ENCODE data around the gene ZNF564. TPM values are rescaled to one million over a fixed set of nuclear protein-coding genes. Genes with fewer than 3 reads are reported as not detected.
"Not testable (repeated sequence)": the region's sequence is repeated elsewhere in the genome, so short reads cannot be mapped to it uniquely, and the experiment has no call there.

Gene ZNF564
- polyA plus RNA-seq, 3 donors, result 12.2 to 13.0 (median 12.5) TPM

GRCh38 chr19:12527034-12527836, 24.0 kb downstream of the ZNF564 start:
- peak in 3 of 11 donors; percentile 4 to 9 (median 7) for DNase-seq (ENCODE audit: extremely low read depth in 1 of 11, low read depth in 9 of 11, low spot score in 4 of 11)

GRCh38 chr19:12526542-12526941, 24.7 kb downstream of the ZNF564 start:
- no peak for DNase-seq (ENCODE audit: extremely low read depth in 1 of 11, low read depth in 9 of 11, low spot score in 4 of 11)

- no peak for DNase-seq (ENCODE audit: extremely low read depth in 1 of 11, low read depth in 9 of 11, low spot score in 4 of 11)
Observed at GRCh38 chr19:12521996-12522395, 29.3 kb downstream of the ZNF564 start.

- DNase-seq (ENCODE audit: extremely low read depth in 1 of 11, low read depth in 9 of 11, low spot score in 4 of 11), result peak in 2 of 11 donors; percentile 8
Observed at GRCh38 chr19:12513531-12514061, 37.7 kb downstream of the ZNF564 start.

- no peak for DNase-seq (ENCODE audit: extremely low read depth in 1 of 11, low read depth in 9 of 11, low spot score in 4 of 11)
Observed at GRCh38 chr19:12497032-12497431, 54.2 kb downstream of the ZNF564 start.

- DNase-seq (ENCODE audit: extremely low read depth in 1 of 11, low read depth in 9 of 11, low spot score in 4 of 11), result no peak
Observed at GRCh38 chr19:12496480-12496879, 54.8 kb downstream of the ZNF564 start.

- peak; percentile 81 to 97 (median 93) for DNase-seq (ENCODE audit: extremely low read depth in 1 of 11, low read depth in 9 of 11, low spot score in 4 of 11)
Observed at GRCh38 chr19:12495002-12495802, 56.1 kb downstream of the ZNF564 start.

- no peak for DNase-seq (ENCODE audit: extremely low read depth in 1 of 11, low read depth in 9 of 11, low spot score in 4 of 11)
Observed at GRCh38 chr19:12494260-12494860, 56.9 kb downstream of the ZNF564 start.

GRCh38 chr19:12486265-12486783, 65.0 kb downstream of the ZNF564 start:
- DNase-seq (ENCODE audit: extremely low read depth in 1 of 11, low read depth in 9 of 11, low spot score in 4 of 11), result not testable (repeated sequence)

- DNase-seq (ENCODE audit: extremely low read depth in 1 of 11, low read depth in 9 of 11, low spot score in 4 of 11), result no peak
Observed at GRCh38 chr19:12485571-12485970, 65.7 kb downstream of the ZNF564 start.

- no peak for DNase-seq (ENCODE audit: extremely low read depth in 1 of 11, low read depth in 9 of 11, low spot score in 4 of 11)
Observed at GRCh38 chr19:12485052-12485416, 66.2 kb downstream of the ZNF564 start.

GRCh38 chr19:12484371-12485051, 66.8 kb downstream of the ZNF564 start, which contains the start of gene ZNF709:
Gene ZNF709, minus strand, starts transcription at chr19:12484816. Its CDS starts 159 bp downstream, at chr19:12484657.
- peak; percentile 89 to 94 (median 92) for DNase-seq (ENCODE audit: extremely low read depth in 1 of 11, low read depth in 9 of 11, low spot score in 4 of 11)

GRCh38 chr19:12484011-12484370, 67.3 kb downstream of the ZNF564 start:
- peak in 2 of 11 donors; percentile 18 to 24 for DNase-seq (ENCODE audit: extremely low read depth in 1 of 11, low read depth in 9 of 11, low spot score in 4 of 11)

- no peak for DNase-seq (ENCODE audit: extremely low read depth in 1 of 11, low read depth in 9 of 11, low spot score in 4 of 11)
Observed at GRCh38 chr19:12482509-12482886, 68.8 kb downstream of the ZNF564 start.

GRCh38 chr19:12481781-12482508, 69.3 kb downstream of the ZNF564 start:
- no peak for DNase-seq (ENCODE audit: extremely low read depth in 1 of 11, low read depth in 9 of 11, low spot score in 4 of 11)

GRCh38 chr19:12478234-12478941, 72.9 kb downstream of the ZNF564 start:
- DNase-seq (ENCODE audit: extremely low read depth in 1 of 11, low read depth in 9 of 11, low spot score in 4 of 11), result no peak

Data from renal cortex interstitium (tissue), 11 donors.